ELF-1 (cell line): ENCODE measurements around the gene GTF2IRD1.
A peak's percentile ranks its signal among the peaks of the same experiment; 100 is the strongest.

Source experiments
- DNase-seq: peaks from one replicate; pipeline ENCODE4 v3.0.0-alpha.2; 2016; ENCODE audit warnings: low read depth, low spot score

Gene GTF2IRD1

DNA sequence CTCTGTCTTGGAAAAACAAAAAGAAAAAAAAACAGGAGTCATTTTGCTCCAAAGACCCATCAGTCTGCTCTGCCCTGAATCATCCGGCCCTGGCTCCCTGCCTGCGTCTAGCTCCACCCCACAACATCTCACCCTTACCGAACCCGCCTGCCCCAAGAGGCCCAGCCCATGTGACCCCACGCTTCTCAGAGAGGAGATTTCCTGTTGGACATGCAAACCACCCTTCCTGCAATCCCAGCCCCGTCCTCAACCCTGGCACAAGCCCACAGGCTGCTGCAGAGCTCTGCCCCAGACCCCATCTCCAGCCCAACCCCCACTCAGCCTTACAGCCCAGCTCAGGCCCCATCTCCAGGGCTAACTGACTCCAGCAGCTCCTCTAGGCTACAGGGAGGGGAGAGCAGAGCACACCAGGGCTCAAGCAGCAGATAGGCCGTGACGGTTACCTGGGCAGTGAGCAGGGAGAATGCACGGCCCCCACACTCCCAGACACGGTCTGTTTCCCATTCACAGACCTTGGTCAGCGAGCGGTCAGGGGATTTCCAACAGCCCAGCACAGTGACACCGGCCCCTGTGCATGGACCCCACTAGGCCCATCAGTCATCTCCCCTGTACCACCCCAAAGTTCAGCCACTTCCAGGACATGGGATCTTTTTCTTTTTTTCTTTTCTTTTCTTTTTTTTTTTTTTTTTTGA, 133.9 kb downstream of the GTF2IRD1 start:
- peak; percentile 85 for DNase-seq

DNA sequence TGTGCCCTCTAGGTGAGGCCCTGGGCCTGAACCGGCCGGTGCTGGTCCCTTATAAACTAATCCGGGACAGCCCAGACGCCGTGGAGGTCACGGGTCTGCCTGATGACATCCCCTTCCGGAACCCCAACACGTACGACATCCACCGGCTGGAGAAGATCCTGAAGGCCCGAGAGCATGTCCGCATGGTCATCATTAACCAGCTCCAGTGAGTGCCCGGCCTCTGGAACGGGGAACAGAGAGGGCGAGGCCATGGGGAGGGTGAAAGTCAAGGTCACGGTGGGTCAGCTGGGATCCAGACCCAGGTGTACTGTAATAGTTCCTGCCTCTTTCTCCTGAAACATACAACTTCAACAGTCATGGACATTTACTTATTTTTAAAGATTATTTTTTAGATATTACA, 137.1 kb downstream of the GTF2IRD1 start:
- DNase-seq: no peak

DNA sequence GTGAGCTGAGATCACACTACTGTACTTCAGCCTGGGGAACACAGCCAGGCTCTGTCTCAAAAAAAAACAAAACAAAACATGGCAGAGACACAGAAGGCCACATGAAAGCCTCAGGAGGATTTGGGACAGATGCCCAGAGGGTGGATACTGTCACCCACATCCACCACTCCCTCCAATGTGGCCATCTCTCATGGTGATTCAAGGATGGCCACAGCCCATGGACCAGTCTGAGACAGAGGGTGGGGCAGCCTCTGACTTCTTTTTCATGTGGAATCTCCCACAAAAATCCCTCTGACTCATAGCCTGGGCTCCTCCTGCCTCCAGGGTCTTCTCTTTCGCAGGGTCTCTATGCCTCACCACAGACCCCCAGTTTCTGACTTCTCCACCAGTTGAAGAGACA, 144.9 kb downstream of the GTF2IRD1 start:
- no peak for DNase-seq

DNA sequence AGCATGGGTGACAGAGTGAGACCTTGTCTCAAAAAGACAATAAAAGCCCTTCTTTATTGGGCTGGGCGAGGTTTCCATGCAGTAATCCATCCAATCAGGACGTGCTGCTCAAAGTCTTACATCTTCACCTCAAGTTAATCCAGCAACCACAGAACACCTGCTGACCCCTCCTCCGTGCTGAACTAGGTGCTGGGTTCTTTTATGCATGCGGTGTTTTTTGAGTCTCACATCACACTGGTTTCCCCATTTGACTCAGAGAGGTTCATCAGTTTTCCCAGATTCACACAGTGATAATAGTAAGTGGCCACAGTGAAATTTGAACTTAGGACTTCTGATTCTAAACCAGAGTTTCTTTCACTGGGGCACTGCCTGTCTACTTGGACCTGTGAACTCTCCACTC, 145.5 kb downstream of the GTF2IRD1 start:
- no peak for DNase-seq

DNA sequence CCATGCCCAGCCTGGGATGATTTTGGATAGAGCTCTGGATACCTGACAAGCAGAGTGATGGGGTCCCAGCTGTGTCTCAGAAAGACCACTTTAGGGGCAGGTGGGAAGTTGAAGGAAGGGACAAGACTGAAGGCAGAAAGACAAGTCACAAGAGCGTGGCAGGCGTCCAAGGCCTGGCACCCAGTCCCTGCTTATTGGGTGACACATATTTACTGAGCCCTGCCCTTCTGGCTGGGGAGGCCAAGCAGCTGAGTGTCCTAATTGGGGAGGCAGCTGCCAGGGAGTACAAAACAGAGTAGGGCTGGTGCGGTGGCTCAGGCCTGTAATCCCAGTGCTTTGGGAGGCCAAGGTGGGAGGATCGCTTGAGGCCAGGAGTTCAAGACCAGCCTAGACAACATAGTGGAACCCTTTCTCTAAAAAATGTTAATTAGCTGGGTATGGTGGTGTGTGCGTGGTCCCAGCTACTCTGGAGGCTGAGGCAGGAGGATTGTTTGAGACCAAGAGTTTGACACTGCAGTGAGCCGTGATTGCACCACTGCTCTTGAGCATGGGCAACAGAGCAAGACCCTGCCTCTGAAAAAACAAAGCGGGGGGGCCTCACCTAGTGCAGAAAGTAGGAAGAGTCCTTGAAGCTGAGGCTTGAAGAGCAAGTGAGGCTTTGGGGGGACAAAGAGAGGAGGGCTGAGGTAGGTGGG, 150.8 kb downstream of the GTF2IRD1 start:
- DNase-seq: no peak

DNA sequence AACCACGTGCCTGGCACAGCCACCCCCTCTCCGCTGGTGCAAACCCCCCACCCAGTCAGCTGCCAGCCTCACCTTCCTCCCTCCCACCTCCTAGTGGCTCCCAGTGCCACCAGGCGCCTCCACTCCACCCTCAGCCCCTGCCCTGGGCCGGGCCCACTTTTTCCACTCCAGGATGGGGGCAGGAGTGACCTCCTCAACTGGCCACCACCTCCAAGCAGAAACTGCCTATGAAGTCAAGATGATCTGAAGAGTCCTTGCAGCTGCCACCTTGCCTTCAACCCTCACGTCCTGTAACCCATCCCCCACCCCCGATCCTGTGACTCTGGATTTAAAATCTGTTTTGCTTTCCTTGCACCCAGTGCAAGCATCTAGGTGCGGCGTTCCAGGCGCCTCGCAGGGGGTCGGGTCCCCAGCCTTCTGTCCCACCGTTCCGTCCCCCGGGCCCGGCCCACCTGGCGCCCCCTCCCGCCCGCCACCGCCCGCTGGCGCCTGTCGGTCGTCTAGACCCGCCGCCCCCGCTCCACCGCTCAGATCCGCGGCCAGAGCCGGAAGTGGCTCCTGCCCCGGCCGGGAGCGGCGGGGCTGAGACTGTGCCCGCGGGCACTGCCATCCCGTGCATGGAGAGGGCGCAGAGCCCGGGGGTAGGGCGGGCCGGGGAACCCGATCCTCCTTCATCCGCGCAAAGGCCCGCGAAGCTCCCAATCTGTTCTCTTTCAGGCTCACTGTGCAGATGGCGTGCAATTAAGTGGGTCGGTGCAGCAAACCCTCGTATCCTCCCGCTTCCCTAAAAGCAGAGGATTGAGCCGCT, 152.6 kb downstream of the GTF2IRD1 start:
- DNase-seq: peak; percentile 54

DNA sequence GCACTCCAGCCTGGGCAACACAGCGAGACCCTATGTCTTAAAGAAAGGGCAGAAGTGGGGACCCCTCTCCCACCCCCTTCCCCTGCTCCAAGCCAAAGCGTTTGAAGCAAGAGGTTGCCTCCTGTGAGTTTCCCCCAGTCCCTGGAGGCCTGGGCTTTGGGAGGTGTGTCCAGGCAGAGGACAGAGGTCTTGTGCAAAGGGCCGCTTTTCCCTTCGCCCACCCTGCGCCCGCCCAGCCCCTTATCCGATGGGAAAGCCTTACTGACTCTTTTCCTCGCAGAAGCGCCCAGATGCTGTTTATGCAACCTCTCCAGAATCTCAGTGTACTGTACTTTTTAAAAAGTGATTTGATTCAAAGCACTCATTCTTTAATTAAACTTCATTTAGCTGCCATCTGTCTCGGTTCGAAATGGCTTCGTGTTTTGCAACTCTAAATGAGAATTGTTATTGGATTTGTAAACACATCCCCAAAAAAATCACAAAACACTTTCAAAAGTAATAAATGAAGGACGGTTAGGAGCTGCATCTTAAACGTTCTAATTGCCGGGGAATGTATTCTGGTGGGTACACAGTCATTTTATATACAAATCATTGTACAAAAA, 153.3 kb downstream of the GTF2IRD1 start:
- no peak for DNase-seq

DNA sequence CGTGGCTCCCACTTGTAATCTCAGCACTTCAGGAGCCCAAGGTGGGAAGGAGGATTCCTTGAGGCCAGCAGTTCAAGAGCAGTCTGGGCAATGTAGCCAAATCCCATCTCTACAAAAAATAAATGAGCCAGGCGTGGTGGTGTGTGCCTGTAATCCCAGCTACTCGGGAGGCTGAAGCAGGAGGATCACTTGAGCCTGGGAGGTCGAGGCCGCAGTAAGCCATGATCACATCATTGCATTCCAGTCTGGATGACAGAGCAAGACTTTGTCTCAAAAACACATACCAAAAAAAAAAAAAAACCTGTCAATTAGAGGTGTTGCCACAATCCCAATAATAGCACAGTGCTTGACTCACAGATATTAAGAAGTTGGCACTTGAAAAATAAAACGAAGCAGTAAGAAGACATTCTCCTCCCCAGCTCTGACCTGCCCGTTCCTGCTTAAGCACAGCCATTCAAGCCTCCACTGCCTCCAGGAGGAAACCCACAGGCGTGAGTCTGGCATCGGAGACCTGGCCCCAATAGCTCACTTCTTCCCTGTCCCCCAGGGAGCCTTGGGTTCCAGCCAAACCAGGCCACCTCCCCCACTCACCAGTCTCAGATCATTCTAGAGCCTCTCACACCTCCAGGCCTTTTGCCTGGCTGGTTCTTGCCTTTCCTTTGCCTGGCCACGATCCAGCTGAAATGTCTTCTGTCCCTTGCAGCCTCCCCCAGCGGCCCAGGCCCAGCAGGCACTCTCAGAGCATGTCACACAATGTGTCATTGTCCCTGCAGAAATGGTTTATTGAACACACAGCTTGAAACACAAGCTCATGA, 158.5 kb downstream of the GTF2IRD1 start:
- DNase-seq: peak; percentile 65

DNA sequence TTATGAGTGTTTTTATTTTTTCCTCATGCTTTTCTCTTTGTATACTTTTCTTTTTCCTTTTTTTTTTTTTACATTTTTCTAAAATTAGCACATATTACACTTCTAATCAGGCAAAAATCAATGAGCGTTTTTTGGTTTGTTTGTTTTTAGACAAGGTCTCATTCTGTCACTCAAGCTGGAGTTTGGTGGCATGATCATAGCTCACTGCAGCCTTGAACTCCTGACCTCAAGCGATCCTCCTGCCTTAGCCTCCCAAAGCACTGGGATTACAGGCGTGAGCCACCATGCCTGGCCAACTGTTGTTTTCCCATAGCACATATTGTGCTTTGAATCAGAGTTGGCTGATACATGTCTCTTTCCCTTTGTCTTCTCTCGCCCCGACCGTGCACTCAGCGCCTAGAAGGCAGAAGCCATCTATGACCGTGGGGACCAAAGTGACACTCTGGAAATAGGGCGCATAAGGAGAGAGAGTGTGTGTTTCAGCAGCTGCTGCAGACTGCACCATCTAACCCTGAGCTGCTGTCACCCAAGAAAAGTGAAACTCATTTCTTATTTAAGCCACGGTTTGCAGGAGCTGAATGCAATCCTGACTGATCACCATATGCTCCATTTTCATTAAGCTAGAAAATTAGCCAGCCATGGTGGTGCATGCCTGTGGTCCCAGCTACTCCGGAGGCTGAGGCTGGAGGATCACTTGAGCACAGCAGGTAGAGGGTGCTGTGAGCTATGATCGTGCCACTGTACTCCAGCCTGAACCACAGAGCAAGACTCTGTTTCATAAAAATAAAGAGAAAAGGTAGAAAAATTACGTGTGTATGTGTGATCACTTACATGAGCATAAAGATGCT, 162.5 kb downstream of the GTF2IRD1 start:
- no peak for DNase-seq

DNA sequence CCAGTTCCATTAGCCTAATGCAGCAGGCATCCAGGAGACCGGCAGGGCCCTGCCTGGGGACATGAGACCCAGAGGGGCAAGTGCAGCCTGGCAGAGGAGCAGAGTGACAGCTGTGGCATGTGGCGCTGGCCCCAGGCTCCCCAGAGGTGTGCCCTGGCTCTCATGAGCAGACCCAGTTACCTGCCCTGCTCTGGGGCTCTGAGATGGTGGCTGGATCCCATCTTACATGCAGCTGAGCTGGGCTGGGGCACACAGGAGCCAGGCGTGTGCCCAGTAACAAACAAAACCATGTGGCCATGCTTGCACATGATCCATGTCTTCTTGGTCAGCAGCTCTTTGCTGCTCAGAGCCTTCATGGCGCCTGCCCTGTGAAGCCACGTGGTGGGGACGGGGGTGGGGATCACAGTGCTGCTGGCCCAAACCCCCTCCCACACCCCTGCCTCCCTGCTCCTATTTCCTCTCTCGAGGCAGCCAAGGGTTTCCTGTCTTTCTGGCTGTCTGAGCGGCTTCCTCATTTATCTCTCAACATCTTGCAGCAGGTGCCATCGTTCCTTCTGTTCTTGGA, 163.6 kb downstream of the GTF2IRD1 start:
- DNase-seq: peak; percentile 44

DNA sequence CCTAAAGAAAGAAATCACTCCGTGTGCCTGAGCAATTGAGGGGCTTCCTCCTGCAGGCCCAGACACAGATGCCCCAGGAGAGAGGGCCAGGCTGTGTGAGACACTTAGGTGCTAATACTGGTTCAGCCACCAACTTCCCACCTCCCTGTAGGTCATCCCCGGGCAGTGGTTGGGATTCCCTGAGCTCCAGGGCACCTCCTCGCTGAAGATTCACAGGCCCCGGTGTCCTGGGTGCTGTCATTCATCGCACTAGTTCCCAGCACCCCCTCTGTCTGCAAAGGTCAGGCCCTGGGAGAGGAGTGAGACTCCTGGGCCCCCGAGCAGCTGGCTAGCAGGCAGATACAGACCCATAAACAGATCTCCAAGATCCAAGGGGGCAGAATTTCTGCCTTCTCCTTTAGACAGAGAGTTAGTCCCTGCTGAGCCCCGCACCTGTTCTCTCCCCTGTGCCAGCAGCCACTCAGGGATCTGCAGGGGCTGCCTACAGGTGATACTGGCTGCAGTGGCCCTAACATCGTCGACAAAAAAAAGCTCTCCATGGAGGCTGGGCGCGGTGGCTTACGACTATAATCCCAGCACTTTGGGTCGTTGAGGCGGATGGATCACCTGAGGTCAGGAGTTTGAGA, 165.6 kb downstream of the GTF2IRD1 start:
- DNase-seq: peak; percentile 38

DNA sequence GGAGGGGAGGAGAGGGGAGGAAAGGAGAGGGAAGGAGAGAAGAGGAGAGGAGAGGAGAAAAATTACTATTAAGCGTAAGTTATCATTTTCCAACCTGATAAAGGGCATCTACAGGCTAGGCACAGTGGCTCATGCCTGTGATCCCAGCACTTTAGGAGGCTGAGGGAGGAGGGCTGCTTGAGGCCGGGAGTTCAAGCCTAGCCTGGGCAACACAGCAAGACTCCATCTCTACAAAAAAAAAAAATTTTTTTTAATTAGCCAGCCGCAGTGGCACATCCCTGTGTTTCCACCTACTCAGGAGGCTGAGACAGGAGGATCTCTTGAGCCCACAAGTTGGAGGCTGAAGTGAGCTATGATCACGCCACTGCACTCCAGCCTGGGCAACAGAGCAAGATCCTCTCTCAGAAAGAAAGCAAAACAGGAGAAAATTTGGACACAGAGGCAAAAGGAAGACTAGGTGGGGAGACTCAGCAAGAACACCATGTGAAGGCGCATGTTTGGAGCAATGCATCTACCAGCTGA, 168.6 kb downstream of the GTF2IRD1 start:
- no peak for DNase-seq

DNA sequence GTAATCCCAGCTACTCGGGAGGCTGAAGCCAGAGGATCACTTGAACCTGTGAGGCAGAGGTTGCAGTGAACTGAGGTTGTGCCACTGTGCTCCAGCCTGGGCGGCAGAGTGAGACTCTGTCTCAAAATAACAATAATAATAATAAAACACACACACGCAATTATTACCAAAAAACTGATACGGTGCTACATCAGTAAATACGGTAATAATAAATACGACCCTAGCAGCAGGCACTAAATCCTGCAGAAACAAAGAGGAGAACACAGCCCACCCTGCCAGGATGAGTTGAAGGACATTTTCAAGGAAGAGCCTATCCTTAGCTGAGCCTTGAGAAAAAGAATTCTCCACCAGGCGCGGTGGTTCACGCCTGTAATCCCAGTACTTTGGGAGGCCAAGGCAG, 169.4 kb downstream of the GTF2IRD1 start:
- DNase-seq: no peak

DNA sequence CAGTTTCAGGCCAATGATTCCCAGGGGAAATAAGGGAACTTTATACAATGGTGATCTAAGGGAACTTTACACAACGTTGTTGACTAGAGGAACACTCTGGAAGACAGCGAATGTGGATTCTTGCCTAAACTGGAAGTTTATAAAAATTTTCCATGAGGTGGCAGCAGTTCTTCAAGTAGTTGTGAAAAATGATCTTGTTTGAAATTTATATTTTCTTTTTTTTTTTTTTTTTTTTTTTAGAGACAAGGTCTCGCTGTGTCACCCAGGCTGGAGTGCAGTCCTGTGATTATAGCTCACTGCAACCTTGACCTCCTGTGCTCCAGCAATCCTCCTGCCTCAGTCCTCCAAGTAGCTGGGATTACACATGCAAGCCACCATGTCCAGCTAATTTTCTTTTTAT, 171.7 kb downstream of the GTF2IRD1 start:
- DNase-seq: no peak

DNA sequence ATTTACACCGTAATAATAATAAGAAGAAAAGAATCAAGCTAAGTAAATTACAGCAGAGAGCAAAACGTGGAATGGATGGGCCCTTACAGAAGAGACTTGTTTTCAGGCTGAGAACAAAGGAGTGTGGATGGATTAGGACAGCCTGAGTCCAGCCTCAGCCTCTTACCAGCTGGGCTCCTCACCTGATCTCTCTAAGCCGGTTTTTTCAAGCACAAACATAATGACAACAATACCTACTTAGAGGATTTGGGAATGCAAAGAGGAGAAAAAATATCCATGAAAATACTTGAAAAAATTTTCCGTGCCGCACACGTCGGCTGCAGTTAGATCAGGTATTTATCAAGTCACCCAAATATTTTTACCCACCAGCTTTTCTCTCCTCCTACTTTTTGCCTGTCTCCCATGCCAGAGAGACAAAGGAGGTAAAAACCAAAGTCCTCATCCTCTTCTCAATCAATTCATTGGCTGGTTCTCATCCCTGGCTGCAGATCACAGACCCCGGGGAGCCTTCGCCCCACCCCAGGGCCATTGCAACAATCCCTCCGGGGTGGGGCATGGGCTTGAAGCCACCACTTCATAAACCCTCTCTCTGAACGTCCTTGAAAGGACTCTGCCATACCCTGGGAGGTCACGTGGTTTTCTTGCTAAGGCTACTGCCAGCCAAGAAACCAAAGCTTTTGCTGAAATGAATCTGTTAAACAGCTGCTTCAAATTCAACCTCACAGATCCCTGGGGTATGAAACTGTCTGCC, 174.1 kb downstream of the GTF2IRD1 start:
- peak; percentile 74 for DNase-seq

DNA sequence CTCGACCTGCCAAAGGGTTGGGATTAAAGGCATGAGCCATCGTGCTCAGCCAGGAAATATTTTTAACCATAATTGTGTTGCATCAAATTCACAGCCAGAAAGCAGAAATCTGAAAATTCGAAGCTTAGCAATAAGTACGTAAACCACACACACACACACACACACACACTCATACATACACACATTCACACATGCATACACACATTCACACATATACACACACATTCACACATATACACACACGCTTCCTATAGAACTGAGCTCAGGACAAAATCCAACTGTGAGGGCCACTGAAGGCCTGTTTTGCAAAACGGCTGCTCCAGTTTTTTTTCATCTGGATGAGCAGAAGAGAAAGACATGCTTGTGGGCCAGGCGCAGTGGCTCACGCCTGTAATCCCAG, 178.8 kb downstream of the GTF2IRD1 start:
- DNase-seq: no peak

DNA sequence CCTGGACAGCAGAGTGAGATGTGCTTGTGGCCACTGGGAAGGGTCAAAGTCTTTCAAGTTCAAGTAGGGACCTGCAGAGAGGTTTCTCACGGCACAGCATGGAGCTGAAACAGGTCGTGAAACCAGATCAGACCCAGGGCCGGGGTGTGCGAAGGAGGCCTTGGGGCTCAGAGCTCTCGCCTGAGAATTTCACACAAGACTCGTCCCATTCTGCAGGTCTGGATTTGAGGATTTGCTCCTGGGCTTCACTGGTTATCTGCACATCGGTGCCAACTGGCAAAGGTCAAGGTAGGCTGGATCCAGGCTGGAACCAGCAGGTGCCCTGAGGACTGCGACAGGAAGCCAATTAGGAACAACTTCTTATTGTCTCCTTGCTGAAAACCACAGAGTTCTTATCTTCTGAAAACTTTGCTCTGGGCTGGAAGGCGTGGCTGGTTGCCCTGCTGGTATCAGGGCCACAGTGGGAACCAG, 179.8 kb downstream of the GTF2IRD1 start:
- DNase-seq: no peak

DNA sequence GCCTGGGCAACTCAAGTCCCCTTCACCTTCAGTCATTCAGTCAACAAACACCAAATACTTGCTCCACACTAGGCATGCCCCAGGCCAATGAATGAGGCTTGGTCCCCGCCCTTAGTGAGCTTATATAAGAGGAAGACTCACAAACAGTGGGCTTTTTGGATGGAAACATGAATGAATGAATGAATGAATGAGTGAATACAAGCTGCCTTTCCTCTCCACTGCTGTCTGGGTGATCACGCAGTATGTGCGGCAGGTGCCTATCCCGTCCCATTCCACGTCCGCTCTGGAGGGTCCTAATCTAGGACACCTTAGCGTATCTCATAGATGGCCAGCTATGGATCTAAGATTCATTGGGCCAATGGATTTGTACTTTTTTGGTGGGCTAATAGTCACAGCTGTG, 184.0 kb downstream of the GTF2IRD1 start:
- no peak for DNase-seq

DNA sequence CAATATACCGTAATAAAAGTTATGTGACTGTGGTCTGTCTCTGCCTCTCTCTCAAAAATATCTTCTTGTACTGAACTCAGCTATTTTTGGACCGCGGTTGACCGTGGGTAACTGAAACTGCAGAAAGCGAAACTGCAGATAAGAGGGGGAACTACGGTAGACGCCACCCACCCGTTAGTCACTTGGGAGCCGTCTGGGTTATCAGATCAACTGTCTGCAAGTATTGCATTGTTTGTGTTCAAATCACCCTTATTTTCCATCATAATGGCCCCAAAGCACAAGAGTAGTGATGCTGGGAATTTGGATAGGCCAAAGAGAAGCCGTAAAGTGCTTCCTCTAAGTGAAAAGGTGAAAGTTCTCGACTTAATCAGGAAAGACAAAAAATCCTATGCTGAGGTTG, 196.3 kb downstream of the GTF2IRD1 start:
- DNase-seq: peak; percentile 25
